ENCODE data around the gene SYNE1.
A peak's percentile ranks its signal among the peaks of the same experiment; 100 is the strongest.
"Not testable (repeated sequence)": the region's sequence is repeated elsewhere in the genome, so short reads cannot be mapped to it uniquely, and the experiment has no call there.

Gene SYNE1

GRCh38 chr6:152625213-152625612 lies 11.9 kb downstream of the SYNE1 start:
- DNase-seq, result peak; percentile 37

- DNase-seq, result not testable (repeated sequence)
Observed at GRCh38 chr6:152614776-152615175, 22.4 kb downstream of the SYNE1 start.

DNA sequence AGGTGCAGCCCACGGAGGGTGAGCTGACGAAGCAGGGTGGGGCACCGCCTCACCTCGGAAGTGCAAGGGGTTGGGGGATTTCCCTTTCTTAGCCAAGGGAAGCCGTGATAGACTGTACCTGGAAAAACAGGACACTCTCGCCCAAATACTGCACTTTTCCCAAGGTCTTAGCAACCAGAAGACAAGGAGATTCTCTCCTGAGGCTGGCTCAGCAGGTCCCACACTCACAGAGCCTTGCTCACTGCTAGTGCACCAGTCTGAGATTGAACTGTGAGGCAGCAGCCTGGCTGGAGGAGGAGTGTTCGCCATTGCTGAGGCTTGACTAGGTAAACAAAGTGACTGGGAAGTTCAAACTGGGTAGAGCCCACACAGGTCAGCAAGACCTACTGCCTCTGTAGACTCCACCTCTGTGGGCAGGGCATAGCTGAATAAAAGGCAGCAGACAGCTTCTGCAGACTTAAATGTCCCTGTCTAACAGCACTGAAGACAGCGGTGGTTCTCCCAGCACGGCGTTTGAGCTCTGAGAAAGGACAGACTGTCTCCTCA lies 28.0 kb downstream of the SYNE1 start:
- no peak for DNase-seq

GRCh38 chr6:152605941-152606340 lies 31.2 kb downstream of the SYNE1 start:
- no peak for DNase-seq

GRCh38 chr6:152605342-152605741 lies 31.8 kb downstream of the SYNE1 start:
- DNase-seq, result no peak

GRCh38 chr6:152603911-152604310 lies 33.3 kb downstream of the SYNE1 start:
- DNase-seq, result no peak

DNA sequence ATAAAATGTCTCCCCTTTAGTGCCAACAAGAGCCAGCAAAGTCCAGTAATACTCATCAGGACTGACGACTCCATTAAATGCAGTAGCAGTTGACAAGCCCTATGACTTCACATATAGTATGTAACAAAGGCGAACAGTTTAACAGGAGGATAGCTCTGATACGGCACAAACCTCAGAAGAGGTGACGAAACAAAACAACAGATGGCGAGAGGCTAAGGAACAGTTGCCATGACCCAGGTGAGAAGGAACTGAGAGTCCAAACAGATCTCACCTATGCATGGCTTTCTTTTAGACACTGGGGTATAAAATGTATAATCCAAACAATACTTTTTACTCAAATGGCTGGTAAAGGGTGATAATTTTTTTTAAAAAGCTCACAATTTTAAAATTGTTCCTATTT lies 37.1 kb downstream of the SYNE1 start:
- DNase-seq, result no peak

DNA sequence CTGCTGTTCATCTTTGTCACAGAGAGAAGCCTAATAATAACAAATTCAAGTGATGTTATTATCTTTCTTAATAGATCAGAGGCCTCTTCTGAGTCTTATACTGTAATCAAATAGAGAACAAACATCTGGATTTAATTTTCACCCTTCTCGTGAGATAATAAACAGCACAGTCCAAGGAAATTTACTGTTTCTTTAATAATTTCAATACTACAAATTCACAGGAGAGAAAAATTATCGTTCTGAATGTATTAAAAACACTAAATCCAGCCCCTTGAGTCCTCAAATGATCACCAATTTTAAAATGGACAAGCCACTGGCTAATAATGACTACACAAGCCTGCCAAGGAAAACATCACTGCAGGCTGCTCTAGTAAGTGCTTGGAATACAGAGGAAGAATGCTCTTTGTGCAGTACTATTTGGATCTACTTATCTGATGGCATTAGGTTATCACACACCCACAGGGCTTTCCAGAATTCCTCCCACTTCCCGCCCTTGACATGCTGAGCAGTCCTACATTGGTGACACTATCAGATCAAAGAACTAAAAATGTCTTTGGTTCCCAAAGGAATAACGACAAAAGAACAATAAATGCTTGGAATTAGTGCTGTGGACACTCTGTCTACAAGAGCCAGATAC lies 38.1 kb downstream of the SYNE1 start:
- DNase-seq, result no peak

DNA sequence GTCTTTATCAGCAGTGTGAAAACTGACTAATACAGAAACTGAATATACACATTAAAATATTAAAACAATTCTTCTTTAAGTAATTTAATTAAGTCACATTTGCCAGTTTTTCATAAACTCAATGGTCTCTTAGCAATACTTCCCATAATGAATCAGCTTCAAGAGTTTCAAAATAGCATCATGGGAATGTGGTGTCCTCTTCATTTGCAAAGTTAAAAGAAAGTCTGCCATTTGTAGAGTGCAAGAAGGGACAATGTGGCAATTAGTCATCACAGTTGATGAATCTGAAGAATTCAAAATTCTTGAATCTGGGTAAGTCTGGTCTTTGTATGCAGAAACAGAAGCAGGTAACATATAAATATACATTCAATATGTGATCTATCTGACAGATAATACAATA lies 38.7 kb downstream of the SYNE1 start:
- DNase-seq, result no peak

- no peak for DNase-seq
Observed at GRCh38 chr6:152596726-152597125, 40.4 kb downstream of the SYNE1 start.

- no peak for DNase-seq
Observed at GRCh38 chr6:152595499-152595898, 41.7 kb downstream of the SYNE1 start.

DNA sequence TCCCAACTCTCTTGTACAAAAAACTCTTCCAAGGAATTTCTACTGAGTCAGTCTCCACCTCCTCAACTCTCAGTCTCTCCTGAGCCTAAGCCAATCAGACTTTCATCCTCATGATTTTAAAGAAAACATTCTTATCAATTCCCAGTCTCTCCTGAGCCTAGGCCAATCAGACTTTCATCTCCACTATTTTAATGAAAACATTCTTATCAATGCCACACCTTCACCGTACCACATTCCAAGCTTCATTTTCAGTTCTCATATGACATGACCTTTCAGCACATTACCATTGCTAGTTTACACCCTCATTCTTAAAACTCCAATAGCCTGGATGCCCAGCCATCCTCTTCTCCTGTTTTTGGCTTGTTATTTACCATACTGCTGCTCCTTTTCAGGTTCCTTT lies 42.5 kb downstream of the SYNE1 start:
- DNase-seq, result no peak

GRCh38 chr6:152588456-152588855 lies 48.7 kb downstream of the SYNE1 start:
- no peak for DNase-seq

GRCh38 chr6:152587473-152587872 lies 49.7 kb downstream of the SYNE1 start:
- DNase-seq, result no peak

GRCh38 chr6:152585236-152585635 lies 51.9 kb downstream of the SYNE1 start:
- no peak for DNase-seq

GRCh38 chr6:152583888-152584287 lies 53.3 kb downstream of the SYNE1 start:
- no peak for DNase-seq

GRCh38 chr6:152576525-152576924 lies 60.6 kb downstream of the SYNE1 start:
- no peak for DNase-seq

DNA sequence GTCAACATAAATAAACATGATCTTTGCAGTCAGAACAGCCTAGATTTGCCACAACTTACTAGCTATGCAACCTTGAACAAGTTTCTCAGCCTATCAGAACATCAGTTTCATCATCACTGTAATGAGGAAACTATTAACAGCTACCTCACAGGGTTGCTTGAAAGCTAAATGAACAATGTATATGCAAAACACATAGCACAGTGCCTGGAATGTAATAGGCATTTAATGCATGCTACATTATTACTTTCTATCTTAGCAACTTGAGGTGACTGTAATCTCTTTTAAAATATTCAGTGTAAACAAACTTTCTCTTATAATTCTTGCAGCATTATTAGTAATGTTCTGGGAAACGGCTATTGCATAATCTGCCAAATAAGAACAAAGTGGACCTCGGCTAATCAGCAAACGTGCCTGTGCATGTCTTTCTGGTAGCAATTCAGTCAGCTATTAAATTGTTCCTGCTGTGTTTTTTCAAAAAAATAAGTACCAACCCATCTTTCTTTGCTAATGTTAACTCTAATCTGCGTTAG lies 61.5 kb downstream of the SYNE1 start:
- DNase-seq, result no peak

DNA sequence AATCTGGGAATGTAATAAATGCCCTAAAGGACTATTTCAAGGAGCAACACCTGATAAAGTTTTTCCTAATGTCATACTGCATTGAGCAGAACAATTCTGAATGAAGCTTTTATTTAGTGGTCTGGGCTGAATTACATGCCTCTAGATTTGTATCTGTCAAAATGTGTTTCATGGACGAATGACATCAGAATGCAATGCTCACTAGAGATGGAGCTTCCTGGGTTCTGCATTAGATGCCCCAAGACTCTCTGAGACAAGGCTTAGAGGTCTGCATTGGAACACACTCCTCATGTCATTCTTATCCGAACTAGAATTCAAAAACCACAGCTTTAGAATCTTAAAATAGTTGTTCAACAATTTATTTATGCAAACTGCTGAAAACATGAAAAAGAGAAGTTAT lies 62.0 kb downstream of the SYNE1 start:
- DNase-seq, result no peak

DNA sequence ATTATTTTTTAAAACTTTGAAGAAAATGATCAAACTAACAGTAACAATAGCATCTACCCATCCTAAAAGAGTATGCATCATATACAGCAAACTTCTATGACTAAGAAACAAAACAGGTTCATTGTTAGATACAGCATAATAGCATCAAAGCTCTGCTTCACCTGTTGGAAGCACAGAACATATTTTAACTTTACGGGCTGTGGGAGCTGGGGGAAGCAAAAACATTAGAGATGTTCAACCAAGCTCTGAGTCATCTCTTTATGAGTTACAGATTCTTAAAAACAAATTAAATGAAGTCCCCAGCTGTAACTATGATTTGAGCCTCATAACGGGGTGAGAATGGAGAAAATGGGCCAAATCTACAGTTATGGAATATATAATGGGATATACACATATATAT lies 63.4 kb downstream of the SYNE1 start:
- no peak for DNase-seq

DNA sequence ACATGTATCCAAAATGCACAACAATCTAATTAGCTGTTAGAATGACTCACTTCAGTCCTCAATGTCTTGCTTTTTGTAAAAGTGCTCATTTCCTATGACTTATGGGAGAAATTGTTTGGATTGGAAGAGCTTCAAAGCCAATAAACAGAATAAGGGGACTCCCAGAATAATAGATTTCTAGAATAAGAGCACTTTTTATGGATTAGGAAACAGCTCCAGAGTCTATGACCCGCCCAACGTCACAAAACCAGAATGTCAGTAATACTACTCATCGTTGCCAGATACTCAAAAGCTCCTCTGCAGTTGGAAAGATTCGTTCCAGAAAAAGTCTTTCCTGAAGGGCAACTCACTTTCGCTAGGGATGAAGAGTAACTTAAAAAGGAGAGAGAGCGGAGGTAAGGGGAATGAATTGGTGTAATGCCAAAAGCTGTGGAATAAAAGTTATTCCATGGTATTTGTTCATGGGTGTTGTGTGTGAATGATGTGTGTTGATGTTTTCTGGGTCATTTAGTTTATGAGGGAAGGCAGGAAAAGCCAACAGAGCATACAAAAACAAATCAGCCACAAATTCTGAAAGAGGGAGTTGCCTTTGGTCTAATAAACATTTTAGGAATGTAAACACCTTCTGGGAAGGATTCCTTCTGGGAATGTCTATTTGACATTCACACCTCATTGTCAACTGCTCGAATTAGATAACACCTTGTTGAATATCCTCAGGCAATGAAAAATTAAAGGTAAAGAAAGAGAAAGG lies 64.6 kb downstream of the SYNE1 start:
- DNase-seq, result no peak

- DNase-seq, result no peak
Observed at GRCh38 chr6:152571943-152572337, 65.2 kb downstream of the SYNE1 start.

DNA sequence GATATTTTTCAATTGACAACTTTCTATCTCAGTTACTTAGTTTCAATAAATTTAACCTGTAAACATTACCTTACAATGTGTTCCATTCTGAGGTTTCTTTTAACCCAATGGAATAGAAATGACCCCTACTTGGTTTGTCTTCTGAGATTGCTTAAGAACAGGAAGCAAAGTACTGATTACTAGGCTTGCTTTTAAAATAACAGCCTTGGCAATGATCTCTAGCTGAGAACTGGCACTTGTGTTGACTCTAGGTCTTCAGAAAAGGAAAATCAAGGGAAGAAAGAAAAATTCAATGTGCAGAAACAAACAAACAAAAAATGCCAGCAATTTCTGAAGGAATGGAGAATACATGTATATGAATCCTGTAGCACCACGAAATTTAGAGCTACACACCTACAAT lies 66.1 kb downstream of the SYNE1 start:
- DNase-seq, result no peak

All from activated CD4-positive, alpha-beta T cell treated with anti-CD3 and anti-CD28 coated beads, Interleukin-2, amount 50 U/mL, for 16 hours (primary cell).